HCT116 (cell line): ENCODE results near the gene DPH2. TPM values are rescaled to one million over a fixed set of nuclear protein-coding genes. Genes with fewer than 3 reads are reported as not detected.

ENCODE experiments used
- ATAC-seq: fragments of 200-7000 bp; cut with Tn5 transposase; 2 replicates; pipeline ENCODE4 v1.9.1; 2020; ENCODE audit warnings: mild to moderate bottlenecking, moderate library complexity
- BruUV-seq: library from RNA; stranded (reverse); fragments of 400-500 nt; replicated peaks from 2 replicates; lab custom pipeline; 2021; lab: Mats Ljungman, UMichigan
- CTCF ChIA-PET: fragments of 300-600 bp; sonication (Branson Sonifier 250); formaldehyde crosslinking; loops from one replicate; lab custom pipeline; 2021; ENCODE audit warnings: antibody characterized with exemption; lab: Charles Lee
- POLR2A ChIA-PET: fragments of 300-600, 350-600 bp; sonication (Branson Sonifier 250); formaldehyde crosslinking; loops from one replicate; lab custom pipeline; 2021; ENCODE audit warnings: antibody characterized with exemption; lab: Charles Lee
- RAD21 ChIA-PET, 2 experiments: fragments of 300-600 bp; sonication (Branson Sonifier 250); formaldehyde crosslinking; loops; one replicate each; lab custom pipeline; 2023; ENCODE audit warnings: low total read pairs in 2 of 2; ENCODE audit not compliant: uncharacterized antibody in 2 of 2, unreplicated experiment in 2 of 2, low non-redundant PET in 1 of 2; lab: Charles Lee
- DNase-seq: peaks from one replicate; pipeline ENCODE4 v3.0.0-alpha.2; 2010; ENCODE audit warnings: low read depth, low spot score
- H2AFZ ChIP-seq: fragments of 200-600 bp; shearing (Covaris generic), sonication (generic); 2 replicates; pipeline ENCODE4 v1.6.1; 2017; ENCODE audit warnings: low read depth, mixed run types, mixed read lengths, antibody characterized with exemption, low read length; ENCODE audit not compliant: poor library complexity, severe bottlenecking
- H3K27ac ChIP-seq: 2 replicates; pipeline ENCODE4 v1.5.1; 2012; ENCODE audit warnings: low read depth, low read length
- H3K27me3 ChIP-seq: fragments of 200-600 bp; sonication (generic); 2 replicates; pipeline ENCODE4 v1.6.1; 2016; ENCODE audit warnings: mixed run types, low read length, mixed read lengths; ENCODE audit not compliant: insufficient read depth
- H3K36me3 ChIP-seq, 2 experiments: fragments of 200-500 bp in 1 of 2; fragments of 200-600 bp in 1 of 2; sonication (Bioruptor generic) in 1 of 2; sonication (generic) in 1 of 2; 2 replicates each; pipeline versions ENCODE4 v1.5.1 to v1.6.1; 2014 to 2016; ENCODE audit warnings: low read length in 2 of 2, inconsistent platforms in 1 of 2, mixed read lengths in 1 of 2, mixed run types in 1 of 2; ENCODE audit not compliant: insufficient read depth in 2 of 2, control insufficient read depth in 1 of 2
- H3K4me1 ChIP-seq, 2 experiments: fragments of 200-600 bp in 1 of 2; sonication (generic) in 1 of 2; 2 replicates each; pipeline versions ENCODE4 v1.5.1 to v1.6.1; 2012 to 2017; ENCODE audit warnings: low read length in 2 of 2, inconsistent platforms in 1 of 2, mild to moderate bottlenecking in 1 of 2, mixed read lengths in 1 of 2, mixed run types in 1 of 2, moderate library complexity in 1 of 2; ENCODE audit not compliant: insufficient read depth in 2 of 2, control insufficient read depth in 1 of 2
- H3K4me2 ChIP-seq: fragments of 200-600 bp; sonication (generic); 2 replicates; pipeline ENCODE4 v1.6.1; 2017; ENCODE audit warnings: mixed run types, low read length, mixed read lengths
- H3K4me3 ChIP-seq, 2 experiments: fragments of 200-600 bp in 1 of 2; sonication (generic) in 1 of 2; replicated peaks in 1 of 2; 2 replicates each; pipeline ENCODE4 v1.5.1; 2011 to 2016; ENCODE audit warnings: low read length in 2 of 2, control low read depth in 1 of 2, low read depth in 1 of 2, mild to moderate bottlenecking in 1 of 2, mixed read lengths in 1 of 2, mixed run types in 1 of 2
- H3K79me2 ChIP-seq: fragments of 200-600 bp; sonication (generic); 2 replicates; pipeline ENCODE4 v1.6.1; 2017; ENCODE audit warnings: mild to moderate bottlenecking, mixed run types, low read length, moderate library complexity, mixed read lengths; ENCODE audit not compliant: insufficient read depth
- H3K9ac ChIP-seq: fragments of 200-600 bp; sonication (generic); 2 replicates; pipeline ENCODE4 v1.6.1; 2016; ENCODE audit warnings: low read length, mixed read lengths
- H3K9me2 ChIP-seq: fragments of 200-600 bp; sonication (generic), shearing (Covaris generic); 2 replicates; pipeline ENCODE4 v1.6.1; 2017; ENCODE audit warnings: mixed run types, mild to moderate bottlenecking, moderate library complexity; ENCODE audit not compliant: insufficient read depth
- H3K9me3 ChIP-seq, 2 experiments: fragments of 200-500 bp in 1 of 2; fragments of 200-600 bp in 1 of 2; sonication (Bioruptor generic) in 1 of 2; sonication (generic) in 1 of 2; 2 replicates each; pipeline ENCODE4 v1.6.1; 2014 to 2017; ENCODE audit warnings: low read length in 2 of 2, mixed read lengths in 2 of 2, inconsistent platforms in 1 of 2, low read depth in 1 of 2, mild to moderate bottlenecking in 1 of 2, mixed run types in 1 of 2, moderate library complexity in 1 of 2; ENCODE audit not compliant: control insufficient read depth in 1 of 2, insufficient read depth in 1 of 2
- H4K20me1 ChIP-seq: fragments of 200-600 bp; sonication (generic), shearing (Covaris generic); 2 replicates; pipeline ENCODE4 v1.6.1; 2017; ENCODE audit warnings: mixed run types, mild to moderate bottlenecking, moderate library complexity; ENCODE audit not compliant: insufficient read depth
- CBX3 ChIP-seq: IDR thresholded peaks from 2 replicates; pipeline ENCODE4 v1.6.1; 2012; ENCODE audit warnings: low read depth
- MAX ChIP-seq: IDR thresholded peaks from 2 replicates; pipeline ENCODE4 v1.6.1; 2012
- POLR2A ChIP-seq: IDR thresholded peaks from 2 replicates; pipeline ENCODE4 v1.7.0; 2011; ENCODE audit warnings: borderline replicate concordance; ENCODE audit not compliant: insufficient read depth, insufficient read length; ENCODE audit errors: extremely low read depth
- POLR2AphosphoS5 ChIP-seq: IDR thresholded peaks from 2 replicates; pipeline ENCODE4 v1.6.1; 2011; ENCODE audit warnings: mild to moderate bottlenecking, low read depth, low read length, moderate library complexity
- SP1 ChIP-seq: IDR thresholded peaks from 2 replicates; pipeline ENCODE4 v1.6.1; 2012; ENCODE audit warnings: low read depth
- TCF7L2 ChIP-seq: IDR thresholded peaks from 2 replicates; pipeline ENCODE4 v1.7.0; 2011; ENCODE audit warnings: borderline replicate concordance, inconsistent platforms; ENCODE audit not compliant: insufficient read depth, insufficient read length; ENCODE audit errors: extremely low read depth
- YY1 ChIP-seq: IDR thresholded peaks from 2 replicates; pipeline ENCODE4 v1.6.1; 2011; ENCODE audit warnings: low read length, low read depth, moderate library complexity, mild to moderate bottlenecking; ENCODE audit not compliant: insufficient replicate concordance; ENCODE audit errors: extremely low read depth
- ZFX ChIP-seq: fragments of 450-650 bp; IDR thresholded peaks from 2 replicates; pipeline ENCODE4 v1.6.1; 2017
- intact Hi-C: fragments of 100-400 bp; cut with micrococcal nuclease; formaldehyde crosslinking; loops from 2 replicates; pipeline ENCODE4 v1.10.0; 2022
- total RNA-seq: library from RNA; stranded (reverse); gene quantifications from one replicate; pipeline ENCODE4 v1.2.1, GENCODE V29; 2021; ENCODE audit not compliant: unreplicated experiment

Gene DPH2
- total RNA-seq, 1 experiment from 2014 or later = 53.2 TPM

GRCh38 chr1:43934986-43935324 is 34.9 kb upstream of the DPH2 start:
- H3K9me3 ChIP-seq = no peaks in the 10 kb centered on the region
- peak overlapping the region; percentile 80 for H3K9ac ChIP-seq
- H3K27me3 ChIP-seq = no peaks in the 10 kb centered on the region
- TF ChIP-seq POLR2A = no peak
- TF ChIP-seq TCF7L2 = no peak
- peak; percentile 24; the same call in 1 of the 2 replicates for TF ChIP-seq POLR2AphosphoS5
- intact Hi-C loops = loop anchor here (1.0 to 5.0 kb wide), 6 partner anchors 26 to 408 kb away; partner anchors contain the start of gene ST3GAL3
- ChIA-PET POLR2A (interaction anchor here (0.8 to 2.7 kb wide), 10 partner anchors 9 to 410 kb away, joined by 3 to 45 read pairs (median 4); partner anchors contain the start of genes DPH2, IPO13 and KDM4A), CTCF (interaction anchor here (0.8 to 12.2 kb wide), 43 partner anchors 11 to 703 kb away, joined by 3 to 479 read pairs (median 6); partner anchors contain the start of genes ATP6V0B, IPO13, KDM4A and PTPRF), RAD21 (interaction anchor here (0.6 to 3.6 kb wide), 16 partner anchors 10 to 1022 kb away, joined by 3 to 109 read pairs (median 4); partner anchors contain the start of genes KDM4A (in 1 of the 2) and PTPRF (in 1 of the 2))
- DNase-seq (no peak), ATAC-seq (no peak)
- BruUV-seq = no TSS peak
- H4K20me1 ChIP-seq = no peaks in the 10 kb centered on the region
- peak overlapping the region; percentile 71 for H3K27ac ChIP-seq
- no peaks in the 10 kb centered on the region for H3K9me2 ChIP-seq
- H3K4me1 ChIP-seq = peaks cover 28 to 60% of the 10 kb centered on the region in 2 experiments
- peaks cover 9% of the 10 kb centered on the region; the same call in 1 of the 2 replicates for H3K79me2 ChIP-seq
- no peak overlapping the region for H2AFZ ChIP-seq
- H3K36me3 ChIP-seq = 0 out of 4 replicates have a peak, but pooled peaks cover 0 to 10% of the 10 kb centered on the region in 2 experiments
- H3K4me2 ChIP-seq = peak overlapping the region; percentile 92
- peak overlapping the region; percentile 75 to 77 for H3K4me3 ChIP-seq

GRCh38 chr1:43935711-43936427 is 33.9 kb upstream of the DPH2 start:
- 0 out of 2 replicates have a peak overlapping the region, but pooled peaks have one; percentile 80 for H3K9ac ChIP-seq
- ATAC-seq (no peak), DNase-seq (no peak)
- no peaks in the 10 kb centered on the region for H3K27me3 ChIP-seq
- peak overlapping the region; percentile 92 for H3K4me2 ChIP-seq
- peaks cover 9% of the 10 kb centered on the region; the same call in 1 of the 2 replicates for H3K79me2 ChIP-seq
- RAD21 ChIA-PET = interaction anchor here (3.0 to 3.6 kb wide), 2 partner anchors 171 kb away, joined by 85 to 109 read pairs; no protein-coding TSS in a partner anchor
- intact Hi-C loops = no loop called here
- H4K20me1 ChIP-seq = no peaks in the 10 kb centered on the region
- 0 out of 4 replicates have a peak, but pooled peaks cover 0 to 10% of the 10 kb centered on the region in 2 experiments for H3K36me3 ChIP-seq
- peaks cover 19 to 53% of the 10 kb centered on the region in 2 experiments for H3K4me1 ChIP-seq
- H3K4me3 ChIP-seq = no peak overlapping the region
- no TSS peak for BruUV-seq
- no peak for TF ChIP-seq CBX3
- no peak for TF ChIP-seq YY1
- TF ChIP-seq MAX = no peak
- no peak for TF ChIP-seq SP1
- TF ChIP-seq POLR2AphosphoS5 = no peak
- TF ChIP-seq ZFX = no peak
- TF ChIP-seq, all 23 proteins: peak for 0
- CTCF ChIA-PET = interaction anchor here (1.0 to 12.2 kb wide), 17 partner anchors 10 to 412 kb away, joined by 4 to 479 read pairs (median 7); partner anchors contain the start of genes IPO13 and PTPRF
- Histone ChIP-seq H3K27ac (no peak overlapping the region), H2AFZ (no peak overlapping the region), H3K9me2 (no peaks in the 10 kb centered on the region), H3K9me3 (no peaks in the 10 kb centered on the region)
- POLR2A ChIA-PET = interaction anchor here (0.8 to 2.7 kb wide), 6 partner anchors 10 to 410 kb away, joined by 3 to 45 read pairs (median 4); partner anchors contain the start of gene IPO13
